Stimulated activated CD4-positive, alpha-beta T cell treated with anti-CD3 and anti-CD28 coated beads, TNF-alpha, amount 100 ng/mL, for 48 hours (primary cell): ENCODE data around the gene SLC45A3.

ENCODE experiments used
- DNase-seq, 3 donors: peaks; one replicate each; pipeline ENCODE4 v3.0.0-alpha.2; 2020; ENCODE audit warnings: low read depth in 3 of 3

The SLC45A3 gene

GRCh38 chr1:205610036-205610435 is 70.3 kb downstream of the SLC45A3 start:
- DNase-seq, result no peak
